Caki2 (cell line): ENCODE measurements around the gene PRKCH. TPM values are rescaled to one million over a fixed set of nuclear protein-coding genes. Genes with fewer than 3 reads are reported as not detected.
"Not testable (repeated sequence)": the region's sequence is repeated elsewhere in the genome, so short reads cannot be mapped to it uniquely, and the experiment has no call there.

Source experiments
- DNase-seq: peaks from one replicate; pipeline ENCODE4 v3.0.0-alpha.2; 2015; ENCODE audit warnings: low read depth
- in situ Hi-C: cut with HindIII; loops from 2 replicates; pipeline ENCODE4 v1.10.0; 2016; ENCODE audit warnings: low sequenced_read_pairs, low pct_unique_long_range_greater_than_20kb, mixed read lengths
- total RNA-seq: library from RNA; depleted of rRNA; stranded (reverse); fragments of >200 nt; shearing (Covaris generic); gene quantifications from 2 replicates; pipeline ENCODE4 v1.2.3, GENCODE V29; 2014; ENCODE audit warnings: low replicate concordance

PRKCH gene
- total RNA-seq, 1 experiment from 2014 or later = 1.6 TPM

DNA sequence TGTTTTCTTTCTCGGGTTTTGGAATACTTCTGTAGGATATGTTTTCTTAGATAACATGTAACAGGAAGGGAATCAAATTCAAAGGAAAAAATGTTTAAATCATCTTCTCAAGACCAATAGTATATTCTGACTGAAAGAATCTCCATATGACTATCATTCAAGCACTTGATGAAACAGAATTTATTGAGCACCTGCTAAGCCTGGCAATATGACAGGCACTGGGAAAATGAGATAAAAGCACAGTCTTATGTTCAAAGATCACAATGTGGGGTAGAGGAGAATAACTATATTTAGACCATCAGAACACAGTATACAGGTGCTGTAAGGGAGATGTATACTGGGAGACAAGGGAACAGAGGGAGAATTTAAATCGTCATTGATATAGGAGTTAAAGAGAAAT is 21.2 kb upstream of the PRKCH start:
- in situ Hi-C loops = no loop called here
- DNase-seq = no peak

DNA sequence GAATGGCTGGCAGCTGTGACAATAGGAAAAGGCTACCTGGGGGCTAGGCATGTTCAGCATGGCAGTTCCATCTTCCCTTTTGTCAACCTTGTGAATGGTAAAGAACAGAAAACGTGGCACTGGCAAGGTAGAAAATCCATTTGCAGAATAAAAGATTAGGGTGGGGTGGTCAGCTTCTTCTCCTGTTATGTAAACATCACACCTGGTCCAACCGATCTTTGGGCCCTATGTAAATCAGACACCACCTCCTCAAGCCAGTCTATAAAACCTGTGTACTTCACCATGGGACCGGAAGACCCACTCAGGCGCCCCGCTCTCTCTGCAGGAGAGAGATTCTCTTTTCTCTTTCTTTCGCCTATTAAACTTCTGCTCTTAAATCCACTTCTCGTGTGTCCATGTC is 20.6 kb upstream of the PRKCH start:
- DNase-seq = no peak
- in situ Hi-C loops = no loop called here

DNA sequence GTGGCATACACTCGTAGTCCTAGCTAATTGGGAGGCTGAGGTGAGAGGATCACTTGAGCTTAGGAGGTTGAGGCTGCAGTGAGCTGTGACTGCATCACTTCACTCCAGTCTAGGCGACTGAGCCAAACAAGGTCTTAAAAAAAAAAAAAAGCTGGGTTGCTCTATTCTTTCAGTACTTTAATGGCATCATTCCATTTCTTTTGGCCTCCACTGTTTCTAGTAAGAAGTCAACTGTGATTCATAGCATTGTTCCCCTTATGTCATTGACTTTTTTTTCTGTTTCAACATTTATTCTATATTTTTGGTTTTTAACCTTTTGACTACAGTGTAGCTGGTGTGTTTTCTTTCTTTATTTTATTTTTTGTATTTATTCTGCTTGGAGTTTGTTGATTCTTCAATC is 16.7 kb upstream of the PRKCH start:
- in situ Hi-C loops = no loop called here
- no peak for DNase-seq

DNA sequence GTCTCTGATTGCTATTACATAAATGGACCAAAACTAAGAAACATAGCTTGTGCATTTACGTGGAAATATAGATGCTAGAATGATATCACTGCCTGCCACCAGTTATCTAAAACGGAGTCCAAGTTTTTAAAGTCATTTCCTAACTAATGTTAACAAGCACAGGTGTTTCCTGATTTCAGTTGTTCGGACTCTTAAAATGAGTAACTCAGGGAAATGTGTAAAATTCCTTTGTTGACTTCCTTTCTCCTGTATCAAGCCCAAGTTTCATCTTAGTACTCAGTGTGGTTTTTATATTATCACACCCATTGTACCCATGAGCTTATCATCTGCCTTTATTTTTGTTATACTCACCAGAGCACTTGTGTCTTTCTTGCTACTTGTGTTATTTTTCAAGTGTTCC is 13.2 kb upstream of the PRKCH start:
- DNase-seq = no peak
- in situ Hi-C loops = no loop called here

DNA sequence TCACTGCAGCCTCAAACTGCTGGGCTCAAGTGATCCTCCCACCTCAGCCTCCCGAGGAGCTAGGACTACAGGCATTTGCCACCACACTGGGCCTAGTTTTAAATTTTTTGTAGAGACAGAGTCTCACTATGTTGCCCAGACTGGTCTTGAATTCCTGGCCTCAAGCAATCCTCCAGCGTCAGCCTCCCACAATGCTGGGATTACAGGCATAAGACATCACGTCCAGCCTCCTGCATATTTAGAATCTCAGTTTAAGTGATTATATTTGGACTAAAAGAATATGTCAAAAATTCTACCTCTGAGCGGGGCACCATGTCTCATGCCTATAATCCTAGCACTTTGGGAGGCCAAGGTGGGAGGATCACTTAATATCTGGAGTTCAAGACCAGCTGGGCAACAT is 12.7 kb upstream of the PRKCH start:
- in situ Hi-C loops, DNase-seq: not testable (repeated sequence)

DNA sequence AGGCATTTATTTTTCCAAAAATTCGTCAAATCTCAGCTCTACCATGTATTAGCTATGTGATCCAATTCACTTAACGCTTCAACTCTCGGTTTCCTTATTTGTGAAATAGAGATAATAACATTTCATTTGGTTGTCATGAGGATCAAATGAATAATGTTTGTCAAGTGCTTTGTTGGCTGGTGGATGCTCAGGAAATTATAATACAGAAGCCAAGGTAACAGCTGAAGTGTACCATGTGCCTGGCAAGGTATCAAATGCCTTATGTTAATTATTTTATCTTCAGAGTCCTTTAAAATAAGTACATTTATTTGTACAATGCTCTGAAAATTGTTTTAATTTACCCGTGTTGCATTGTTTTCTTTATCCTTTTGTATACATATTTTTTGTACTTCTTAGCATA is 6.1 kb upstream of the PRKCH start:
- DNase-seq = no peak
- in situ Hi-C loops = no loop called here

DNA sequence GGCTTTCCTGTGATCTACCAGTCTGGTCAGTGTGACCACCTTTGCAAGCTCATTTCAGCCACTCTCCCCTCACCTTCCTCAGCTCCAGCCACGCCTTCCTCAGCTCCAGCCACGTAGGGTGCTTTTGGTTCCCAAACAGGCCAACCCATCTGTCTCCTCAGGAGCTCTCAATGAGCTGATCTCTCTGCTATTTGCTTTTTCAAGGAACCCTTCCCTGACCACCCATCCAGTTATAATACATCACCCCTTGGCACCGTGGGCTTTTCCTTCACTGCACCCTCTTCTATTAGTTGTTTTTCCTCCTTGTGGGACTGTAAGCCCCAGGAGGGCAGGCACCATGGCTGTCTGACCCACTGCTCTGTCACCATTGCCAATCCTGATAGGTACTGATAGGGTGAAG is 2.3 kb upstream of the PRKCH start:
- no peak for DNase-seq
- in situ Hi-C loops = no loop called here

DNA sequence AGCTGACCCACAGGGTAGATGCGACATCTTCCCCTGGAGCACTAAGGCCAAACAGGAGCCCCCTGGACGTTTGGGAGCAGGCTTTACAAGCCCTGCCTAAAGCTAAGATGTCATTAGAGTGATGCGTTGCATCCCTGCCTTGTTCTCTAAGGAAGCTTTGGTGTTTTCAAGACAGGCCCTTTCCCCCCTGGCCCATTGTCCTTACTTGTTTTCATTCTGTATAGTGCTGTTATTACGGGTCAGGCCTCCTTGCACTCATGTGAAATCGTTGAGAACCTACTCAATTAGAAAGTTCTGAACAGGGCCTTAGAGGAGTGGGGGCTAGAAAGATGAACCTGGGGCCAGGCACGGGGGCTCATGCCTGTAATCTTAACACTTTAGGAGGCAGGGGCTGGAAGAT is 1.7 kb upstream of the PRKCH start:
- in situ Hi-C loops = no loop called here
- no peak for DNase-seq

DNA sequence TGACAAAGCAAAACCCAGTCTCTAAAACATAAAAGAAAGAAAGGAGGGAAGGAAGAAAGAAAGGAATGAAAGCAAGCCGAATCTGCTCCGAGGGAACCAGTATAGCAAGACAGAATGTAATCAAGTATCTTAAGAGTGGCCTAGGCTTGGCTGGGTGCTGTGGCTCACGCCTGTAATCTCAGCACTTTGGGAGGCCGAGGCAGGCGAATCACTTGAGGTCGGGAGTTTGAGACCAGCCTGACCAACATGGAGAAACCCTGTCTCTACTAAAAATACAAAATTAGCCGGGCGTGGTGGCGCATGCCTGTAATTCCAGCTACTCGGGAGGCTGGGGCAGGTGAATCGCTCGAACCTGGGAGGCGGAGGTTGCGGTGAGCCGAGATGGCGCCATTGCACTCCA is 1.2 kb upstream of the PRKCH start:
- DNase-seq, in situ Hi-C loops: not testable (repeated sequence)

DNA sequence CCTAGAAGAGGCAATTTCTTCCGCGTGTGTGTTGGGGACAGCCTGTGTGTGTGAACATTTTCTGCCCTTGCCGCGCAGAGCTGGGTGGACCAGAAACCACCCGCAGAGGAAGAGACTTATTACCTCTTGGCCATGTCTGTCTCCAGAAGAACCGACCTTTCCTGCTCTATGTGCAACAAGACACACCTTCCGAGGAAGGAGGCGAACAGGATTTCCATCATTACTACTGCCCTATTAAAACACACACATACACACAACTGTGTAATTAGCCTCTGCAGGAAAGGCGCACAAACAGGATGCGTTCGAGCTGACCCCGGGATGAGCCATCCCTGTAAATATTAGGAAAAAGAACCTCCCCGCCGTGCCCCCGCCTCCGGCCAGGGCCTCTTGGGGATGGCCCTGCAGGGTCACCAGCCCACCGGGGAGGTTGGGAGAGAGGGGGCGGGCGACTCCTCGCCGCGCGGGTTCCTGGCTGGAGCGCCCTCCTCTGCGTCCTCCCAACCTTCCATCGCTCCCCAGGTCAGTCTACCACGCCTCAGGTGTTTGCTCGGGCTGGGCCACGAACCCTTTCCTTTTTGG is 484 bp upstream of the PRKCH start:
- in situ Hi-C loops = no loop called here
- DNase-seq = peak; percentile 7

DNA sequence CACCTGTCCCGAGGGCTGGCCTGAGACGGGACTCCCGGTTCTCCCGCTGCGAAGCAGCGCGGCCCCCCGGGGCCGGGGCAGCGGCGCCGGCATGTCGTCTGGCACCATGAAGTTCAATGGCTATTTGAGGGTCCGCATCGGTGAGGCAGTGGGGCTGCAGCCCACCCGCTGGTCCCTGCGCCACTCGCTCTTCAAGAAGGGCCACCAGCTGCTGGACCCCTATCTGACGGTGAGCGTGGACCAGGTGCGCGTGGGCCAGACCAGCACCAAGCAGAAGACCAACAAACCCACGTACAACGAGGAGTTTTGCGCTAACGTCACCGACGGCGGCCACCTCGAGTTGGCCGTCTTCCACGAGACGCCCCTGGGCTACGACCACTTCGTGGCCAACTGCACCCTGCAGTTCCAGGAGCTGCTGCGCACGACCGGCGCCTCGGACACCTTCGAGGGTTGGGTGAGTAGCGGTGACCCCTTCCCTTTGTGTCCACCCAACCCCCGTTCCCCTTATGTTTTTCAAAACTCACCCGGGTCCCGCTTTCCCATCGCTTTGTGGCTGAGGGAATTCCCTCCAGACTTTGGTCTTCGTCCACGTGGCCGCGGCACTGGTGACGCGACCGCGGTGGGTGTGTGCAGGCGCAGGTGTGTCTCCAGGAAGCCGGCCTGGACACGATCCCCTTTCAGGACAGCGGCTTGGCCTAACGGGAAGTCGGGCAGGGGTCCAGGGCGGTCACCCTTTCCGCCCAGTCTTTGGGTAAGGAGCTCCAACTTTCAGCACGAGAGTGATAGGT is 826 bp downstream of the PRKCH start:
- DNase-seq = no peak
- in situ Hi-C loops = no loop called here

DNA sequence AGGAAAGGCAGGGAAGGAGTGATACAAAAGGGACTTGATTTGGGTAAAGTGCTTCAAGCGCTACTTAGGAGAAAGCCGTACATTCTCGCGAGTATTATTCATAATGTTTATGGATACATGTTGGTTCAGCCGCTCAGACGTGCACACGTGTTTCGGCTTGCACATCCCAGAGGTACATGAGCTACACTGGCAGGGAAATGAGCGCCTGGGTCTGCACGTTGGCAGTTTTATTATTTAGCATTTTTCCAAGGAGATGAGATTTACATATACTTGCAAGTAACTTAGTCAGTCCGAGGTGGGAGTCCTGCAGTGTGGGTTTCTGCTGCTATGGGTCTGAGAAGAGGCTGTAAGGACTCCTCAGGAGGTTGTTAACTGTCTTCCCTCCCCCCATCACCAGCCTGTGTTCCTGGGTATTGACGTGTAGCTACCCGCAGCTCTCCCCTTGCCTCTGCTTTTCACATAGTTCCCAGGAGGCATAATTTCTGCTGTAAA is 1.5 kb downstream of the PRKCH start:
- DNase-seq = no peak
- in situ Hi-C loops = no loop called here

DNA sequence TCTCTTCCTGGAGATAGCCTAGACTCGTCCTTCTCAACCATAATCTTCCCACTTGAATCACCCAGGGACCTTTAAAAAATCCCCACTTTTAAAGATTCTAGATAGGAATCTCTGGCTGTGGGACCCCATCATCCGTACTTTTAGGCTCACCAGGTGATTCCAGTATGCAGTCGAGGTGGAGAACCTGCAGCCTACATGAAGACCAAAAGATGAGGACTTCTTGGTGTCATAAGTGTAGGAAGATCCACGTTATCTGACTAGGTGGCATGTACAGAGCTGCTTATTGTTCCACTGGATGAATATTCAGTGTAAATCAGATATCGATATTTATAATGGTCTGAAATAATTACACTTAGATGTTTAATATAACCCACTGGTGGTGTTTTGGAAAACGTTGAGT is 2.6 kb downstream of the PRKCH start:
- in situ Hi-C loops = no loop called here
- DNase-seq = no peak

DNA sequence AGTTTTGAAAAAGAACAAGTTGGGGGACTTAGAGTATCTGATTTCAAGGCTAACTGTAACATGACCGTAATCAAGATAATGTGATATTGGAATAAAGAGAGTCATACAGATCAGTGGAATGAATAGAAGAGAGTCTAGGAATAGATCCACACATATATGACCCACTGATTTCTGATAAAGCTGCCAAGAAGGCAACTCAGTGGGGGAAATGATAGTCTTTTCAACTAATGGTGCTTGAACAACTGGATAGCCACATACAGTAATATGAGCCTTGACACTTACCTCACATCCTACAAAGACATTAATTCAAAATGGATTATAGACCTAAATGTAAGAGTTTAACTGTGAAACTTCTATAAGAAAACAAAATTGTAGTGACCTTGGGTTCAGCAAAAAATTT is 3.8 kb downstream of the PRKCH start:
- in situ Hi-C loops = no loop called here
- no peak for DNase-seq

DNA sequence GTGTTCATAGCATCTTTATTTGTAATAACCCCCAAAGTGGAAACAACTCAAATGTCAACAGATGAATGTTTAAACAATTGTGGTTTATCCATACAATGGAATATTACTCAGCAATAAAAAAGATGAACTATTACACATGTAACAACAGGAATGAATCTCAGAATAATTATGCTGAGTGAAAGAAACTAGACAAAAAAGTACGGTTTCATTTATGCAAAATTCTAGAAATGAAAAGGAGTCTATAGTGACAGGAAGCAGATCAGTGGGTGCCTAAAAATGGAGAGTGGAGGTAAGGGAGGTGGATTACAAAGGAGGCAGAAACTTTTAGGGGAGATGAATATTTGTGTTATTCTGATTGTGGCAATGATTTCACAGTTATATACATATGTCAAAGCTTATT is 4.8 kb downstream of the PRKCH start:
- DNase-seq = no peak
- in situ Hi-C loops = no loop called here

DNA sequence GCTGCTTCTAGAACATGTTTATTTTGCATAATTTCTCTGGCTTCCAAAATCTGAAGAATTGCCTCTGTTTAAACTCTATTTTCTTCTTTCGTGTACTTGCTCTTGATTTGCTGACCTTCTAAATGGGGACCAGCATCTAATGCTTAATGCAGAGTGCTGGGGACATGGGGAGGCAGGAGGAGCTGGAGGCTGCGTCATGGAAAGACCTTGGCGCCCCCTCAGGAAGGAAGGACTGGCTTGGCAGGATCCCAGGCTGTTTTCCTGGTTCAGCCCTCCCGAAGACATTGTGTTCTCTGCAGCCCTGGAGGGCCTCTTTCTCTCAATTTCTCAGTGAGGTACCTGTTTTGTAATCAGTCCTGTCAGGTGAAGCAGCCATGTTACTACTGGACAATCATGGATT is 5.5 kb downstream of the PRKCH start:
- in situ Hi-C loops = no loop called here

DNA sequence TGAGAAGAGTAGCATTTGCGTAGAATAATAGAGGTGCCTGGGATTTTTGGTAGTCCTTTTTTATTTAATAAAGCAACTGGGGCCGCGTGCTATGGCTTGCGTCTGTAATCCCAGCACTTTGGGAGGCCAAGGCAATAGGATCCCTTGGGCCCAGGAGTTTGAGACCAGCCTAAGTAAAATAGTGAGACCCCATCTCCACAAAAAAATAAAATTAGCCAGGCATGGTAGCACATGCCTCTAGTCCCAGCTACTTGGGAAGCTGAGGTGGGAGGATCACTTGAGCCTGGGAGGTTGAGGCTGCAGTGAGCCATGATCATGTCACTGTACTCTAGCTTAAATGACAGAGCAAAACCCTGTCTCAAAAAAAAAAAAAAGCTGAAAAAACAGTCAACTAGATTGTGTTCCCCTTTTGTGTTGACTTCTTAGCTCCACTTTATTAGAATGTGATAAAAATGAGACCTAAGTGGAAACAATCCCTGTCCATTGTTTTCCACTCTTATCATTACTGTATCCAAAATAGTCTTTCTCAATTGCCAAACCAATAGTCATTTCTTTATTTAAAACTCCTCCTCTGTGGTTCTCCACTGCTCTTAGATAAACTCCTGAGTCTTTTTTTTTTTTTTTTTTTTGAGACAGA is 7.4 kb downstream of the PRKCH start:
- no peak for DNase-seq
- in situ Hi-C loops = no loop called here

More for the DNA sequence above, 5.5 kb downstream of the PRKCH start:
- DNase-seq = no peak

DNA sequence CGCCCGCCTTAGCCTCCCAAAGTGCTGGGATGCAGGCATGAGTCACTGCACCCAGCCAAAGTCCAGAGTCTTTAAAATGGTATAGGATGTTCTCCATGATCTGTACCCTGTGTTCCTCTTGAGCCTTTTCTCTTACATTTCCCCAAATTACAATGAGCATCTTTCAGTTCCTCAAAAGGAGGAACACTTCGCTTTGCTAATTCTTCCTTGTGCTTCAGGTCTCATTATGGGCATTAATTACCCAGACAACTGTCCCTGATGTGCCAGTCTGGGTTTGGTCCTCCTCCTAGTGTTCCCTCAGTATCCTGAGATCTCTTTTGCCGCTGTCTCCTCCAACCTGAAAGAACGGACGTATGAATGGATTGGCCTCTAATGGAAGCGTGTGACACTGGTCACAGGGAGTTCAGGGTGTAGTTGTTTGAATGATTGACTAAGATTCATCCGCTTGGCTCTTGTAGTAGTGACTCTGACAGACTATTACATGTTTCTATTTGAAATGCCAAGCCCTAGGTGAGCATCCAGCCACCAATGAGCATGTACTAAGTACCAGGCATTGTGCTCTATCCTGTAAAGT is 8.2 kb downstream of the PRKCH start:
- in situ Hi-C loops = no loop called here

DNA sequence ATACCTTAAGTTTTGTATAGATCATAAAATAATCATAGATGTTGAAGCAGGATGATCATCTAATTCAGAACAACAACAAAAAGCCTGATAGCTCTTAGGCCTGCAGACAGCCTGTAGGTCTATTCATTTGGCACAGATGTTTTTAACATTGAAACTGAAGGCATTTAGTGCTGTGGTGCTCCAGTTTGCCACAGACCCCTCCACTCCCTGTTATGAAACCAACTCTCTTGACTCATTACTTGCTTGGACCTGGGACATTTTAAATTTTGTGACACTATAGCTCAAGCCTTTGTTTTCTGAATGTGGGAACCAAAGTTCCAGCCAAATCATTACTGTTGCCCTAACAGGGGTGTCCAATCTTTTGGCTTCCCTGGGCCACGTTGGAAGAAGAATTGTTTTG is 9.1 kb downstream of the PRKCH start:
- in situ Hi-C loops = no loop called here

More for the DNA sequence above, 8.2 kb downstream of the PRKCH start:
- no peak for DNase-seq

More for the DNA sequence above, 9.1 kb downstream of the PRKCH start:
- DNase-seq = no peak
